HEK293T (cell line): ENCODE results near the gene SFI1.
A peak's percentile ranks its signal among the peaks of the same experiment; 100 is the strongest.

Experiments used
- CTCF ChIA-PET: fragments of 350-600 bp; formaldehyde crosslinking; extraction: SDS; loops from one replicate; lab custom pipeline; 2021; ENCODE audit warnings: antibody characterized with exemption, inconsistent platforms; lab: Yijun Ruan, JAX
- POLR2A ChIA-PET: fragments of 350-600 bp; formaldehyde crosslinking; extraction: SDS; loops from one replicate; lab custom pipeline; 2020; ENCODE audit warnings: antibody characterized with exemption, inconsistent platforms; lab: Yijun Ruan, JAX
- DNase-seq: peaks from one replicate; pipeline ENCODE4 v3.0.0; 2012; ENCODE audit warnings: mixed read lengths; ENCODE audit errors: extremely low spot score
- ARNT ChIP-seq: fragments of 450-650 bp; IDR thresholded peaks from 2 replicates; pipeline ENCODE4 v1.6.1; 2017; ENCODE audit warnings: mild to moderate bottlenecking
- BHLHE40 ChIP-seq: fragments of 450-650 bp; IDR thresholded peaks from 2 replicates; pipeline ENCODE4 v1.6.1; 2016; ENCODE audit warnings: mild to moderate bottlenecking, moderate library complexity, borderline replicate concordance
- CTBP1 ChIP-seq: fragments of 450-650 bp; IDR thresholded peaks from 2 replicates; pipeline ENCODE4 v1.6.1; 2016; ENCODE audit warnings: borderline replicate concordance
- ELF4 ChIP-seq: fragments of 450-650 bp; IDR thresholded peaks from 2 replicates; pipeline ENCODE4 v1.6.1; 2017; ENCODE audit warnings: antibody characterized with exemption
- FOXA1 ChIP-seq: fragments of 450-650 bp; IDR thresholded peaks from 2 replicates; pipeline ENCODE4 v1.6.1; 2016; ENCODE audit warnings: mild to moderate bottlenecking
- FOXK2 ChIP-seq: fragments of 450-650 bp; IDR thresholded peaks from 2 replicates; pipeline ENCODE4 v1.6.1; 2016; ENCODE audit warnings: mild to moderate bottlenecking
- FOXM1 ChIP-seq: fragments of 450-650 bp; IDR thresholded peaks from 2 replicates; pipeline ENCODE4 v1.6.1; 2017; ENCODE audit warnings: mild to moderate bottlenecking, borderline replicate concordance
- HDGF ChIP-seq: fragments of 450-650 bp; IDR thresholded peaks from 2 replicates; pipeline ENCODE4 v1.6.1; 2017; ENCODE audit warnings: antibody characterized with exemption, borderline replicate concordance
- L3MBTL2 ChIP-seq: fragments of 450-650 bp; conservative IDR thresholded peaks from 2 replicates; pipeline ENCODE4 v1.6.1; 2016; ENCODE audit warnings: mild to moderate bottlenecking
- LEF1 ChIP-seq: fragments of 450-650 bp; IDR thresholded peaks from 2 replicates; pipeline ENCODE4 v1.6.1; 2017; ENCODE audit warnings: mild to moderate bottlenecking, borderline replicate concordance
- NFRKB ChIP-seq: fragments of 450-650 bp; IDR thresholded peaks from 2 replicates; pipeline ENCODE4 v1.6.1; 2016; ENCODE audit warnings: mild to moderate bottlenecking, moderate library complexity
- PKNOX1 ChIP-seq: fragments of 450-650 bp; IDR thresholded peaks from 2 replicates; pipeline ENCODE4 v1.6.1; 2016
- SP1 ChIP-seq: fragments of 450-650 bp; IDR thresholded peaks from 2 replicates; pipeline ENCODE4 v1.6.1; 2017
- SUZ12 ChIP-seq: fragments of 450-650 bp; IDR thresholded peaks from 2 replicates; pipeline ENCODE4 v1.6.1; 2016; ENCODE audit warnings: mild to moderate bottlenecking
- TARDBP ChIP-seq: fragments of 450-650 bp; IDR thresholded peaks from 2 replicates; pipeline ENCODE4 v1.6.1; 2016
- ZNF384 ChIP-seq: fragments of 450-650 bp; IDR thresholded peaks from 2 replicates; pipeline ENCODE4 v1.6.1; 2016

SFI1 gene, protein sequence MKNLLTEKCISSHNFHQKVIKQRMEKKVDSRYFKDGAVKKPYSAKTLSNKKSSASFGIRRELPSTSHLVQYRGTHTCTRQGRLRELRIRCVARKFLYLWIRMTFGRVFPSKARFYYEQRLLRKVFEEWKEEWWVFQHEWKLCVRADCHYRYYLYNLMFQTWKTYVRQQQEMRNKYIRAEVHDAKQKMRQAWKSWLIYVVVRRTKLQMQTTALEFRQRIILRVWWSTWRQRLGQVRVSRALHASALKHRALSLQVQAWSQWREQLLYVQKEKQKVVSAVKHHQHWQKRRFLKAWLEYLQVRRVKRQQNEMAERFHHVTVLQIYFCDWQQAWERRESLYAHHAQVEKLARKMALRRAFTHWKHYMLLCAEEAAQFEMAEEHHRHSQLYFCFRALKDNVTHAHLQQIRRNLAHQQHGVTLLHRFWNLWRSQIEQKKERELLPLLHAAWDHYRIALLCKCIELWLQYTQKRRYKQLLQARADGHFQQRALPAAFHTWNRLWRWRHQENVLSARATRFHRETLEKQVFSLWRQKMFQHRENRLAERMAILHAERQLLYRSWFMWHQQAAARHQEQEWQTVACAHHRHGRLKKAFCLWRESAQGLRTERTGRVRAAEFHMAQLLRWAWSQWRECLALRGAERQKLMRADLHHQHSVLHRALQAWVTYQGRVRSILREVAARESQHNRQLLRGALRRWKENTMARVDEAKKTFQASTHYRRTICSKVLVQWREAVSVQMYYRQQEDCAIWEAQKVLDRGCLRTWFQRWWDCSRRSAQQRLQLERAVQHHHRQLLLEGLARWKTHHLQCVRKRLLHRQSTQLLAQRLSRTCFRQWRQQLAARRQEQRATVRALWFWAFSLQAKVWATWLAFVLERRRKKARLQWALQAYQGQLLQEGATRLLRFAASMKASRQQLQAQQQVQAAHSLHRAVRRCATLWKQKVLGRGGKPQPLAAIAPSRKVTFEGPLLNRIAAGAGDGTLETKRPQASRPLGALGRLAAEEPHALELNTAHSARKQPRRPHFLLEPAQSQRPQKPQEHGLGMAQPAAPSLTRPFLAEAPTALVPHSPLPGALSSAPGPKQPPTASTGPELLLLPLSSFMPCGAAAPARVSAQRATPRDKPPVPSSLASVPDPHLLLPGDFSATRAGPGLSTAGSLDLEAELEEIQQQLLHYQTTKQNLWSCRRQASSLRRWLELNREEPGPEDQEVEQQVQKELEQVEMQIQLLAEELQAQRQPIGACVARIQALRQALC

GRCh38 chr22:31496007-31496734 lies at the start of gene SFI1:
Gene SFI1 (plus strand): TSS chr22:31496536. CDS start chr22:31508285, 11,749 bp downstream.
- TF ChIP-seq HDGF = no peak
- TF ChIP-seq CTBP1 = no peak
- no peak for TF ChIP-seq FOXK2
- peak; percentile 87 for TF ChIP-seq L3MBTL2
- TF ChIP-seq TARDBP = peak; percentile 54; the same call in 1 of the 2 replicates
- TF ChIP-seq NFRKB = no peak
- TF ChIP-seq PKNOX1 = peak; percentile 52
- ChIA-PET CTCF (no interaction called here), POLR2A (interaction anchor here (1.0 kb wide), 1 partner anchor 37 kb away, joined by 4 read pairs; no protein-coding TSS in a partner anchor)
- DNase-seq = peak; percentile 95

- CTCF ChIA-PET = no interaction called here
- no peak for DNase-seq
Observed at GRCh38 chr22:31446767-31447166, 49.6 kb upstream of the SFI1 start.

DNA sequence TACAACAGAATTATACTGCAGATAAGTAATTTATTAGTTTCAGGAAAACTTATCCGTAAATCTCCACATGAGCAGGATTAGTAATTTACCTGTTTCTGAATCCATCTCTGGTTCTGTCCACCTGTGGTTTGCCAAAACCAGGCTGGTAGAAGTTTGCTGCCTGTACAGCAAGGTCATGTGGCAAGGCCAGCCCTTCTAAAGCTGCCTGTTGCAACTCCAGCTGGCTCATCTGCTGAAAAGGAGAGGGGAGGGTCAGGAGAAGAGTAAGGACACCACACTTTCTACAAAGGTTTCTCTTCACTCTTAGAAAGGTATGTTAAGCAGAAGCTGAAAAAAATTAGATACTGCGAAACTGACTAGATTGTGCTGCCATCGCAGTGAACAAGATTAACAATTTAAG lies 49.0 kb upstream of the SFI1 start:
- no peak for TF ChIP-seq NFRKB
- TF ChIP-seq TARDBP = no peak
- no peak for TF ChIP-seq LEF1
- no peak for TF ChIP-seq CTBP1
- no peak for TF ChIP-seq SP1
- TF ChIP-seq FOXK2 = no peak
- no peak for TF ChIP-seq PKNOX1
- no peak for TF ChIP-seq BHLHE40
- no peak for TF ChIP-seq ELF4
- ChIA-PET CTCF (interaction anchor here (0.6 kb wide), 1 partner anchor 15 kb away, joined by 5 read pairs; no protein-coding TSS in a partner anchor), POLR2A (no interaction called here)
- DNase-seq = no peak

More at GRCh38 chr22:31446767-31447166, 49.6 kb upstream of the SFI1 start:
- POLR2A ChIA-PET = no interaction called here
- TF ChIP-seq PKNOX1 = no peak
- no peak for TF ChIP-seq FOXA1
- TF ChIP-seq FOXM1 = no peak
- TF ChIP-seq SP1 = no peak
- no peak for TF ChIP-seq ELF4
- TF ChIP-seq NFRKB = no peak
- TF ChIP-seq CTBP1 = no peak
- no peak for TF ChIP-seq FOXK2
- TF ChIP-seq SUZ12 = no peak
- TF ChIP-seq L3MBTL2 = no peak
- TF ChIP-seq TARDBP = no peak
- TF ChIP-seq HDGF = no peak
- TF ChIP-seq ZNF384 = no peak
- no peak for TF ChIP-seq LEF1
- TF ChIP-seq ARNT = no peak
- TF ChIP-seq BHLHE40 = no peak

- no peak for DNase-seq
- TF ChIP-seq CTBP1 = no peak
- TF ChIP-seq NFRKB = no peak
- no peak for TF ChIP-seq FOXM1
- no peak for TF ChIP-seq SUZ12
- no peak for TF ChIP-seq PKNOX1
- TF ChIP-seq FOXK2 = no peak
- no peak for TF ChIP-seq BHLHE40
- no peak for TF ChIP-seq SP1
- POLR2A ChIA-PET = no interaction called here
- CTCF ChIA-PET = interaction anchor here (0.7 kb wide), 1 partner anchor 81 kb away, joined by 3 read pairs; no protein-coding TSS in a partner anchor
Observed at GRCh38 chr22:31448382-31448781, 48.0 kb upstream of the SFI1 start.
